Central memory CD4-positive, alpha-beta T cell (primary cell): ENCODE measurements around the gene PTX4.
"Not testable (repeated sequence)": the region's sequence is repeated elsewhere in the genome, so short reads cannot be mapped to it uniquely, and the experiment has no call there.

Experiments
- DNase-seq: peaks from one replicate; pipeline ENCODE4 v3.0.0; 2022

Gene PTX4

GRCh38 chr16:1442697-1443096 is 46.0 kb downstream of the PTX4 start:
- DNase-seq: no peak

- DNase-seq: no peak
These were observed 47.3 kb downstream of the PTX4 start for GRCh38 chr16:1441391-1441829.

GRCh38 chr16:1439699-1440074 is 49.1 kb downstream of the PTX4 start:
- not testable (repeated sequence) for DNase-seq

GRCh38 chr16:1439058-1439698 is 49.6 kb downstream of the PTX4 start:
- no peak for DNase-seq

- DNase-seq: no peak
These were observed 50.3 kb downstream of the PTX4 start for GRCh38 chr16:1438229-1439057.

GRCh38 chr16:1437606-1438005 is 51.1 kb downstream of the PTX4 start:
- DNase-seq: no peak

- no peak for DNase-seq
These were observed 51.9 kb downstream of the PTX4 start for GRCh38 chr16:1436731-1437355.

GRCh38 chr16:1435921-1436697 is 52.6 kb downstream of the PTX4 start:
- no peak for DNase-seq
